ENCODE measurements around the gene PLXNB2. TPM values are rescaled to one million over a fixed set of nuclear protein-coding genes. Genes with fewer than 3 reads are reported as not detected.

The PLXNB2 gene
- total RNA-seq, 1 donor from 2014 or later: 443 TPM

GRCh38 chr22:50298937-50299784 is 8.3 kb downstream of the PLXNB2 start:
- DNase-seq (ENCODE audit: low spot score): no peak

- no peak for DNase-seq (ENCODE audit: low spot score)
These were observed 9.2 kb downstream of the PLXNB2 start for GRCh38 chr22:50298266-50298637.

- DNase-seq (ENCODE audit: low spot score): no peak
These were observed 9.8 kb downstream of the PLXNB2 start for GRCh38 chr22:50297510-50298265.

GRCh38 chr22:50296658-50297490 is 10.6 kb downstream of the PLXNB2 start:
- DNase-seq (ENCODE audit: low spot score): no peak

- no peak for DNase-seq (ENCODE audit: low spot score)
These were observed 13.2 kb downstream of the PLXNB2 start for GRCh38 chr22:50294319-50294656.

GRCh38 chr22:50293441-50294318 is 13.8 kb downstream of the PLXNB2 start:
- DNase-seq (ENCODE audit: low spot score): peak; percentile 81

GRCh38 chr22:50292643-50293440 is 14.6 kb downstream of the PLXNB2 start:
- DNase-seq (ENCODE audit: low spot score): no peak

GRCh38 chr22:50289942-50290630 is 17.4 kb downstream of the PLXNB2 start:
- DNase-seq (ENCODE audit: low spot score): no peak

GRCh38 chr22:50289151-50289941 is 18.1 kb downstream of the PLXNB2 start:
- DNase-seq (ENCODE audit: low spot score): no peak

- DNase-seq (ENCODE audit: low spot score): no peak
These were observed 19.7 kb downstream of the PLXNB2 start for GRCh38 chr22:50287731-50288130.

GRCh38 chr22:50286701-50287318 is 20.6 kb downstream of the PLXNB2 start:
- DNase-seq (ENCODE audit: low spot score): no peak

GRCh38 chr22:50286275-50286674 is 21.2 kb downstream of the PLXNB2 start:
- DNase-seq (ENCODE audit: low spot score): no peak

GRCh38 chr22:50285568-50286229 is 21.7 kb downstream of the PLXNB2 start:
- no peak for DNase-seq (ENCODE audit: low spot score)

GRCh38 chr22:50284479-50284878 is 23.0 kb downstream of the PLXNB2 start:
- DNase-seq (ENCODE audit: low spot score): no peak

- no peak for DNase-seq (ENCODE audit: low spot score)
These were observed 23.6 kb downstream of the PLXNB2 start for GRCh38 chr22:50283821-50284220.

- peak; percentile 91 for DNase-seq (ENCODE audit: low spot score)
These were observed 24.9 kb downstream of the PLXNB2 start for GRCh38 chr22:50282361-50283155.

- no peak for DNase-seq (ENCODE audit: low spot score)
These were observed 25.5 kb downstream of the PLXNB2 start for GRCh38 chr22:50281957-50282356.

All from ureter (tissue), 1 donor.